ENCODE data around the gene CASK.

DNA sequence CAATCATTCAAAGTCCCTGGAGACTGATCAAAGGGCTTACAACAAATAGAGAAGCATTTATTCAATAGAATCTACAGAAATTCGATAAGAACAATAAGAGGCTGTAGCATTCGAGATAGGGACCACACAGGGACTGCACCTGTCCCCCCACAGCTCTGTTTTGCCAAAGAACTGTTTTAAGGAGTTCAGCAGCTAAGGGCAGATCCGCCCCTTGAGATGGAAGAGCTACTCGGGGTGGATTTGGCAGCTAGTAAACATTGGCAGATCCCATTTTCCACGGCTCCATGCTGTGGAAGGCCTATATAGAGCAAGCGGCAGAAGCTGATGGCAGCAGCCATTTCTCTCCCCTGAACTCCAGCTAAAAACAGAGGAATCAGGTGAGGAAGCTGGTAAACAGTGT lies 123.7 kb downstream of the CASK start:
- TF ChIP-seq, protein P1, sequence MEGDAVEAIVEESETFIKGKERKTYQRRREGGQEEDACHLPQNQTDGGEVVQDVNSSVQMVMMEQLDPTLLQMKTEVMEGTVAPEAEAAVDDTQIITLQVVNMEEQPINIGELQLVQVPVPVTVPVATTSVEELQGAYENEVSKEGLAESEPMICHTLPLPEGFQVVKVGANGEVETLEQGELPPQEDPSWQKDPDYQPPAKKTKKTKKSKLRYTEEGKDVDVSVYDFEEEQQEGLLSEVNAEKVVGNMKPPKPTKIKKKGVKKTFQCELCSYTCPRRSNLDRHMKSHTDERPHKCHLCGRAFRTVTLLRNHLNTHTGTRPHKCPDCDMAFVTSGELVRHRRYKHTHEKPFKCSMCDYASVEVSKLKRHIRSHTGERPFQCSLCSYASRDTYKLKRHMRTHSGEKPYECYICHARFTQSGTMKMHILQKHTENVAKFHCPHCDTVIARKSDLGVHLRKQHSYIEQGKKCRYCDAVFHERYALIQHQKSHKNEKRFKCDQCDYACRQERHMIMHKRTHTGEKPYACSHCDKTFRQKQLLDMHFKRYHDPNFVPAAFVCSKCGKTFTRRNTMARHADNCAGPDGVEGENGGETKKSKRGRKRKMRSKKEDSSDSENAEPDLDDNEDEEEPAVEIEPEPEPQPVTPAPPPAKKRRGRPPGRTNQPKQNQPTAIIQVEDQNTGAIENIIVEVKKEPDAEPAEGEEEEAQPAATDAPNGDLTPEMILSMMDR (IDR thresholded peaks at IDR 0.05; ENCODE audit: low read length): no peak
- no peak for TF ChIP-seq EZH2 (IDR thresholded peaks at IDR 0.05; ENCODE audit: borderline replicate concordance, low read length)

Measured in OCI-LY1 (cell line).